ENCODE results near the gene MYOM3.

DNA sequence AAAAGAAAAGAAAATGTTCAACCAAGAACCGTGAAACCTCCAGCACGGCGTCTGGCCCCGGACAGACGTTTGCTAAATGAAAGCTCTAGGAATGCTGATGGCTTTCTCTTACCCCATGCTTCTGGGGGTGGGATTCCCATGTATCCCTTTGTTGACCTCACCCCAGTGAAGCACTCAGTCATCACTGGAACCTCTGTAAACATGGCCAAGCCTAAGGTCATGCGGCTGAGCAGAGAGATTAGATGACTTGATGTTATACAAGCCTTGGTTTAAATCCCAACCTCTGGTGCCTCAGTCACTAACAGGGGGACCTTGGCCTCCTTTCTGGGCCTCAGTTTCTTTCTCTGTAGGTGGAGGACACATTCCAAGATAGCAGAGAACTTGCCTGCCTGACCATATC, 2.8 kb upstream of the MYOM3 start:
- TF ChIP-seq, protein P1, sequence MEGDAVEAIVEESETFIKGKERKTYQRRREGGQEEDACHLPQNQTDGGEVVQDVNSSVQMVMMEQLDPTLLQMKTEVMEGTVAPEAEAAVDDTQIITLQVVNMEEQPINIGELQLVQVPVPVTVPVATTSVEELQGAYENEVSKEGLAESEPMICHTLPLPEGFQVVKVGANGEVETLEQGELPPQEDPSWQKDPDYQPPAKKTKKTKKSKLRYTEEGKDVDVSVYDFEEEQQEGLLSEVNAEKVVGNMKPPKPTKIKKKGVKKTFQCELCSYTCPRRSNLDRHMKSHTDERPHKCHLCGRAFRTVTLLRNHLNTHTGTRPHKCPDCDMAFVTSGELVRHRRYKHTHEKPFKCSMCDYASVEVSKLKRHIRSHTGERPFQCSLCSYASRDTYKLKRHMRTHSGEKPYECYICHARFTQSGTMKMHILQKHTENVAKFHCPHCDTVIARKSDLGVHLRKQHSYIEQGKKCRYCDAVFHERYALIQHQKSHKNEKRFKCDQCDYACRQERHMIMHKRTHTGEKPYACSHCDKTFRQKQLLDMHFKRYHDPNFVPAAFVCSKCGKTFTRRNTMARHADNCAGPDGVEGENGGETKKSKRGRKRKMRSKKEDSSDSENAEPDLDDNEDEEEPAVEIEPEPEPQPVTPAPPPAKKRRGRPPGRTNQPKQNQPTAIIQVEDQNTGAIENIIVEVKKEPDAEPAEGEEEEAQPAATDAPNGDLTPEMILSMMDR (IDR thresholded peaks at IDR 0.05): no peak
- TF ChIP-seq POLR2AphosphoS5 (IDR thresholded peaks at IDR 0.05): no peak

All from prostate gland (tissue), 2 donors.